ENCODE data around the gene PITRM1.
"Not testable (repeated sequence)": the region's sequence is repeated elsewhere in the genome, so short reads cannot be mapped to it uniquely, and the experiment has no call there.

Gene PITRM1

GRCh38 chr10:3107426-3107961, 65.1 kb downstream of the PITRM1 start:
- Histone ChIP-seq H3K4me3 (peak overlapping the region; percentile 45), H3K27ac (peak overlapping the region; percentile 81 to 84)
- DNase-seq (ENCODE audit: low spot score) = peak; percentile 95
- no peak for TF ChIP-seq CTCF (IDR thresholded peaks at IDR 0.05)

GRCh38 chr10:3106928-3107425, 65.6 kb downstream of the PITRM1 start:
- H3K27ac ChIP-seq = peak overlapping the region; percentile 81 to 84
- peak overlapping the region; percentile 45 for H3K4me3 ChIP-seq
- TF ChIP-seq CTCF (IDR thresholded peaks at IDR 0.05) = no peak
- no peak for DNase-seq (ENCODE audit: low spot score)

GRCh38 chr10:3106328-3106727, 66.3 kb downstream of the PITRM1 start:
- DNase-seq (ENCODE audit: low spot score) = not testable (repeated sequence)
- peak overlapping the region in 1 of 2 donors; percentile 84 for H3K27ac ChIP-seq

DNA sequence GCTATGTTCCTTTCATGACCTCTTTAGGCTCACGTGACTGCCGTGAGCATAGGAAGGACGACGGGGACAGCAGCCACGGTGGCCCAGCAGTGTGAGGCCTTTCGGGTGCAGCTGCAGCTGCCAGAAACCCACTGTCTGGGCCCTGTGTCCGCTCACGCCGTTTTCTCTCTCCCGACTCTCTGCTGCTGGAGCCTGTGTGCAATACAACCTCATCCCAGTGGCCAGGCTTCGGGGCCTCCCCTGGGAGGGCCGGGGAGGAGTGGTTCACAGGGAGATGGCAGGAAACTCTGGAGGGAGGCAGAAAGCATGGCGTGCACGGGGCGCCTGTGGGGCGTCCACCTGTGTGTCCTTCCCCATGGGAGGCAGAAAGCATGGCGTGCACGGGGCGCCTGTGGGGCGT, 66.7 kb downstream of the PITRM1 start:
- DNase-seq (ENCODE audit: low spot score) = no peak
- H3K4me3 ChIP-seq = no peak overlapping the region
- H3K27ac ChIP-seq = no peak overlapping the region
- no peak for TF ChIP-seq CTCF (IDR thresholded peaks at IDR 0.05)

More at GRCh38 chr10:3106328-3106727, 66.3 kb downstream of the PITRM1 start:
- not testable (repeated sequence) for H3K4me3 ChIP-seq

DNA sequence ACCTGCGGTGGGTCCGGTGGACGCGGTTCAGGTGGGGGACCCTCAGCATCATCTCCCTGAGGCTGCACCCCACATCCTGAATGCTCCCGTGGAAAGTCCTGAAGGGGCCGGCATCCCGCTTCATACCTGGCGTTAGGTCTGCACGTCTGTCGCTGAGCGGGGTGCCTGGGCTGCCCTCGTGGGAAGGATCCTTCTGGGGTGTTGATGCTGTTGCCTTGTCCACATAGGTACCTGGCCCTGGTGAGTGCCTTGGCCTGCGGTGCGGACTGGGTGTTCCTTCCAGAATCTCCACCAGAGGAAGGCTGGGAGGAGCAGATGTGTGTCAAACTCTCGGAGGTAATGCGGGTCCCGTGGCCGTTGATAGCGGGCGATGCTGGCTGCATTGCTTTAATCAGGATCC, 67.4 kb downstream of the PITRM1 start:
- no peak overlapping the region for H3K4me3 ChIP-seq
- peak overlapping the region in 1 of 2 donors; percentile 40 for H3K27ac ChIP-seq
- no peak for TF ChIP-seq CTCF (IDR thresholded peaks at IDR 0.05)
- DNase-seq (ENCODE audit: low spot score) = no peak

GRCh38 chr10:3104251-3104918, 68.2 kb downstream of the PITRM1 start:
- no peak for DNase-seq (ENCODE audit: low spot score)
- Histone ChIP-seq H3K27ac (peak overlapping the region; percentile 40 to 57), H3K4me3 (no peak overlapping the region)
- no peak for TF ChIP-seq CTCF (IDR thresholded peaks at IDR 0.05)

GRCh38 chr10:3103646-3104045, 68.9 kb downstream of the PITRM1 start:
- DNase-seq (ENCODE audit: low spot score) = no peak
- Histone ChIP-seq H3K27ac (peak overlapping the region in 1 of 2 donors; percentile 44), H3K4me3 (no peak overlapping the region)
- no peak for TF ChIP-seq CTCF (IDR thresholded peaks at IDR 0.05)

All from coronary artery (tissue), 2 donors.